ENCODE data around the gene PCSK5.
A peak's percentile ranks its signal among the peaks of the same experiment; 100 is the strongest.
"Not testable (repeated sequence)": the region's sequence is repeated elsewhere in the genome, so short reads cannot be mapped to it uniquely, and the experiment has no call there.

The PCSK5 gene

DNA sequence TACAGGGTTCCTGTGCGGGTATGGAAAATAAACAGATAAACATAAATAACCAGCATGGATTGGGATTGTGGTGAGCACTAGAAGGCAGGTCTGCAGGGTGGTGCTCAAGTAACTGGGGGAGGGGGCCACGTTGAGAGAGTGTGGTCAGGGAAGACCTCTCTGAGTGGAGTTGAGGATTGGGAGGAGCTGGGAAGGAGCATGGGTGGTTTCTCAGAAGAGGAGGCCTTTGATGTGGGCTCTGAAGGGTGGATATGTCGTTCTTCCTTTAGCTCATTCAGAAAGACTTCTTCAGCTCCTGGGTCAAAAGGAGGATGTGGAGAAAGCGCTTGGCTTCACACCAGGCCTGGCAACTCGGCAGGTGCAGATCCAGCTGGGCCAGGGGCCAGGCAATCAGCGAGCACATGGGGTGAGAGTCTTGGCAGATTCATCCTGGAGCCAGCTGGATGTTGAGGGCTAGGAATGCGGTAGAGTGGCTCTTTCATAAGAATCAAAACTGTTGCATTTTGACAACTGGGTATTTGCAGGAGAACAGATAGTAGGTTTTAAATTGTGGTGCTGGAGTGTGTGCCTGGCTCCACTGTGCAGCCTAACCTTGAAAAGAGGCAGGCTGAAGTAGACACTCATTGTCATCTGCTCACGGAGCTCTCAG is 71.7 kb downstream of the PCSK5 start:
- H3K27ac ChIP-seq = no peak overlapping the region
- no peak for DNase-seq (ENCODE audit: low spot score)
- ChIA-PET POLR2A (ENCODE audit: low non-redundant PET) (no interaction called here), CTCF (interaction anchor here (0.5 to 0.6 kb wide), 2 partner anchors 39 to 1195 kb away, joined by 3 to 4 read pairs; no protein-coding TSS in a partner anchor)
- TF ChIP-seq, protein P1, sequence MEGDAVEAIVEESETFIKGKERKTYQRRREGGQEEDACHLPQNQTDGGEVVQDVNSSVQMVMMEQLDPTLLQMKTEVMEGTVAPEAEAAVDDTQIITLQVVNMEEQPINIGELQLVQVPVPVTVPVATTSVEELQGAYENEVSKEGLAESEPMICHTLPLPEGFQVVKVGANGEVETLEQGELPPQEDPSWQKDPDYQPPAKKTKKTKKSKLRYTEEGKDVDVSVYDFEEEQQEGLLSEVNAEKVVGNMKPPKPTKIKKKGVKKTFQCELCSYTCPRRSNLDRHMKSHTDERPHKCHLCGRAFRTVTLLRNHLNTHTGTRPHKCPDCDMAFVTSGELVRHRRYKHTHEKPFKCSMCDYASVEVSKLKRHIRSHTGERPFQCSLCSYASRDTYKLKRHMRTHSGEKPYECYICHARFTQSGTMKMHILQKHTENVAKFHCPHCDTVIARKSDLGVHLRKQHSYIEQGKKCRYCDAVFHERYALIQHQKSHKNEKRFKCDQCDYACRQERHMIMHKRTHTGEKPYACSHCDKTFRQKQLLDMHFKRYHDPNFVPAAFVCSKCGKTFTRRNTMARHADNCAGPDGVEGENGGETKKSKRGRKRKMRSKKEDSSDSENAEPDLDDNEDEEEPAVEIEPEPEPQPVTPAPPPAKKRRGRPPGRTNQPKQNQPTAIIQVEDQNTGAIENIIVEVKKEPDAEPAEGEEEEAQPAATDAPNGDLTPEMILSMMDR (conservative IDR thresholded peaks at IDR 0.05; ENCODE audit: low read depth) = no peak

DNA sequence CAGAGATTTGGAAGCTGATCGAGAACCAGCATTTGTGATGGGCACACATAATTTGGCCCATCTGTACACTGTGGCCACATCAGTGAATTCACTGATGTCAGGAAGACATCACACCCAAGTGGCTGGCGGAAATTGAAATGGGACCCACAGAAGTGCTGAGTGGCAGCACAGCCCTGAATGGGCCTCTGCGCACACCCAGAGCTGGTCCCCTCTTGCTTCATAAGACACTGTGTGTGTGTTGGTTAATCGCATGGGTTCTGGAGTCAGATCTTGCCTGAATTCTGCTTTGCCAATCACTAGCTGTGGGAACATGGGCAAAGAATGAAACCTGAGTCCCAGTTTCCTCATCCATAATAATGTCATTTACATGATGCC is 72.2 kb downstream of the PCSK5 start:
- DNase-seq (ENCODE audit: low spot score) = no peak
- TF ChIP-seq, protein P1 (conservative IDR thresholded peaks at IDR 0.05; ENCODE audit: low read depth) = no peak
- CTCF ChIA-PET = interaction anchor here (0.5 to 0.6 kb wide), 2 partner anchors 38 to 1194 kb away, joined by 3 to 4 read pairs; no protein-coding TSS in a partner anchor
- POLR2A ChIA-PET (ENCODE audit: low non-redundant PET) = no interaction called here
- no peak overlapping the region for H3K27ac ChIP-seq

DNA sequence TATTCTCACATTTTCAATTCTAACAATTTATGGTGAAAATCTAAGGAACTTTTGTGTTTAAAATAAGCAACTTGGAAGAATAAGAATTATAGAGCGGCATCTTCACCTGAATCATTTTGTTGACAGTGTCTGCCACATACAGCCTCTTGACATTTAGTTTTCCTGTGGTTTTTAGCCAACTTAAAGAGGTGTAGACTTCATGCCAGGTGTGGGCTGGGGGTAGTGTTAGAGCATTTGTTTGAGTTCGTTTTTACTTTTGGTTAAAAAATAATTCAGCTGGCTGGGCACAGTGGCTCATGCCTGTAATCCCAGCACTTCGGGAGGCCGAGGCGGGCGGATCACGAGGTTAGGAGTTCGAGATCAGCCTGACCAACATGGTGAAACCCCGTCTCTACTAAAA is 72.8 kb downstream of the PCSK5 start:
- CTCF ChIA-PET = interaction anchor here (0.7 to 0.8 kb wide), 2 partner anchors 15 to 1027 kb away, joined by 3 to 4 read pairs; no protein-coding TSS in a partner anchor
- POLR2A ChIA-PET (ENCODE audit: low non-redundant PET); DNase-seq (ENCODE audit: low spot score); H3K27ac ChIP-seq: not testable (repeated sequence)

DNA sequence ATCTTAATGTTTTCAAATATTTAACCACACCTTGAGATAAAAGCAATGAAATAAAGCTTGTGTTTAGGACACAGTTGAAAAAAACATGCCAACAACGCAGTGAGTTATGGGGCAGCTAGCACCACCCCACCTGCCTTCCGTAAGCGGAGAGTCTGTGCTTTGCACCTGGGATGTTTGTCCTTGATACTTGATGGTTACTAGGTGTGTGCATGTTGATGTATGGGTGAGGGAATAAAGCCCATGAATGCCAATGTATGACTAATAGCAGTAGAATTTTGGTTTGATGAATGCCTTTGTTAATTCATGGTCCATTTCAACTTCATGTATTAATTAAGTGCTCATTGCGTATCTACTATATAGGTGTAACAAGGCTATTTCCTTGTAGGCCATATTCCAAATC is 74.0 kb downstream of the PCSK5 start:
- POLR2A ChIA-PET (ENCODE audit: low non-redundant PET) = no interaction called here
- no peak overlapping the region for H3K27ac ChIP-seq
- TF ChIP-seq, protein P1 (conservative IDR thresholded peaks at IDR 0.05; ENCODE audit: low read depth) = no peak
- peak; percentile 95 for DNase-seq (ENCODE audit: low spot score)
- CTCF ChIA-PET = interaction anchor here (0.6 kb wide), 1 partner anchor 1016 kb away, joined by 4 read pairs; no protein-coding TSS in a partner anchor

DNA sequence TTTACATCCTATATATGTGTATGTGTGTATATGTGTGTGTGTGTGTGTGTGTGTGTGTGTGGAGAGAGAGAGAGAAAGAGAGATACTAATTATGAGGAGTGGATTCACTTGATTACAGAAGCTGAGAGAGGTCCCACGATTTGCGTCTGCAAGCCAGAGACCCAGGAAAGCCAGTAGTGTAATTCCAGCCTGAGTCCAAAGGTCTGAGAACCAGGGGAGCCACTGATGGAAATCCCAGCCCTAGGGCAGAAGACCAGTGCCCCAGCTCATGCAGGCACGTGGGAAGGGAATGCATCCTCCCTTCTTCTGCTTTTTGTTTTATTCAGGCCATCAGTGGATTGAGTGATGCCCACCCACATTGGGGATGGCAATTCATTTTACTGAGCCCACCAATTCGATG is 74.8 kb downstream of the PCSK5 start:
- DNase-seq (ENCODE audit: low spot score) = no peak
- H3K27ac ChIP-seq = no peak overlapping the region
- ChIA-PET POLR2A (ENCODE audit: low non-redundant PET) (no interaction called here), CTCF (no interaction called here)
- TF ChIP-seq, protein P1 (conservative IDR thresholded peaks at IDR 0.05; ENCODE audit: low read depth) = no peak

DNA sequence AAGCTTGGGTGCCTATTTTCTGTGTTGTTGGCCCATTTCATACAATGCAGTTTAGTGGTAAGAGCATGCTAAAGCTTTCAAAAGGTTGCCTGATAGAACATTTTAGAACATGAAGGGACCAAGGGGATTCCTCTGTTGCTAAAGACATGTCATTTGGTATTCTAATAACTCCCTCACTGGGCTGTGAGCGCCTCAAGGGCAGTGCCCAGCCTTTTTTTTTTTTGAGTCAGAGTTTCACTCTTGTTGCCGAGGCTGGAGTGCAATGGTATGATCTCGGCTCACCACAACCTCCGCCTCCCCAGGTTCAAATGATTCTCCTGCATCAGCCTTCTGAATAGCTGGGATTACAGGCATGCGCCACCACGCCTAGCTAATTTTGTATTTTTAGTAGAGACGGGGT is 77.1 kb downstream of the PCSK5 start:
- ChIA-PET CTCF (interaction anchor here (0.5 to 0.6 kb wide), 2 partner anchors 18 to 737 kb away, joined by 3 to 4 read pairs; no protein-coding TSS in a partner anchor), POLR2A (ENCODE audit: low non-redundant PET) (no interaction called here)
- TF ChIP-seq, protein P1 (conservative IDR thresholded peaks at IDR 0.05; ENCODE audit: low read depth) = no peak
- DNase-seq (ENCODE audit: low spot score) = no peak
- H3K27ac ChIP-seq = no peak overlapping the region

DNA sequence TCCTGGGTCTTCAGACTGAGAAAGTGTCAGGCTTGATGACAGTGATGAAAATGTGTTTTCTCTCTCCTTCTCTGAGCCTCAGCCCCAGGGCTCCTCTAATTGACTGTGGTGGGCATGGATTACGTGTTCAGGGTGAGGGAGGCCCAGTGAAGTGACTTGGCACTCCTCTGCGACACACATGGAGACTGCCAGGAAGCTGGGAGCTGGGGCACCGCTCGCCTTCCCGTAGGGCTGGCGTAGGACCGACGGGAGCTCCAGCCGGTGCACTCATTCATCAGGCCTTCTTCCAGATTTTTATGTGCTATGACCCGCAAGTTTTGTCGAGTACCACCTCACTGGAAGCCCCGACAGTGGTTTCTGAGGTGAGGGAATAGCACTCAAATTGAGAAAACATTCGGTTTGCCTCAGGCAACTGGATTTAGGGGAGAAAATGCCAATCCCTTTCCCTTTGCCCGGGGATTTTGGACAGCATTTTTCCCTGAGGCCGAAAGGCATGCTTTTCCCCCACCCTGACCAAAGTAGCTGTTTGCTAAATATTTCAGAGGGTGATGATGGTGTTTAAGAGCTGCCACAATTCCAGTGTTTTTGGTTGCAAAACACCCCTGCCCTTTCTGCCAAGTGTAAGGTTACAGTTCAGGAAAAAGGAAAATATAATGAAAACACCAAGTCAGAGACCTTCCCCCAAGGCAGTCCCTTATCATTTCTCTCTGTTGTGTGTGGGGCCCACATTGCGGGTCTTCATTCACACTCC is 83.7 kb downstream of the PCSK5 start:
- TF ChIP-seq, protein P1 (conservative IDR thresholded peaks at IDR 0.05; ENCODE audit: low read depth) = no peak
- no peak overlapping the region for H3K27ac ChIP-seq
- DNase-seq (ENCODE audit: low spot score) = no peak
- POLR2A ChIA-PET (ENCODE audit: low non-redundant PET) = no interaction called here
- CTCF ChIA-PET = no interaction called here
